HK-2 (cell line): ENCODE data around the gene LYSMD2.
A peak's percentile ranks its signal among the peaks of the same experiment; 100 is the strongest.

Source experiments
- DNase-seq: peaks from one replicate; pipeline ENCODE4 v3.0.0-alpha.2; 2018; ENCODE audit not compliant: unreplicated experiment

Gene LYSMD2

GRCh38 chr15:51751697-51752683, 14.5 kb upstream of the LYSMD2 start:
- no peak for DNase-seq

GRCh38 chr15:51750792-51751696, 13.6 kb upstream of the LYSMD2 start, which contains the start of gene TMOD2:
Gene TMOD2, plus strand, starts transcription at chr15:51751597. Its CDS starts 14,845 bp downstream, at chr15:51766442.
- DNase-seq, result no peak

DNA sequence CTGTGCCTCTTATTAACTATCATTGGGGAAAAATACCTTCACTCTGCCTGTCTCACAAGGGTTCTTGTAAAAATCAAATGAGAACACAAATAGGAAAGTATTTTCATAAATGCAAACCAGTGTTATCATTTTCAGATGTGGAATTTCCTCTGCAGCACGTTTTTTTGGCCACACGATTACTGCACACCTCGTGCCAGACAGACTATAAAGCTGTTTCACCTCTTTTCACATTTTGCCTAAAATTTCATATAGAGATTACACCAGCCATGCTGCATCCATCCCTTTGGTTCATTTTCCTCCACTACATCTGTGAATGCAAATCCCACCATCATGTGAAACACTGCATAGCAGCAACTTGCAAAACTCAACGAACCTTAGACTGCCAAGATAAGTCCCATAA, 12.7 kb upstream of the LYSMD2 start:
- no peak for DNase-seq

DNA sequence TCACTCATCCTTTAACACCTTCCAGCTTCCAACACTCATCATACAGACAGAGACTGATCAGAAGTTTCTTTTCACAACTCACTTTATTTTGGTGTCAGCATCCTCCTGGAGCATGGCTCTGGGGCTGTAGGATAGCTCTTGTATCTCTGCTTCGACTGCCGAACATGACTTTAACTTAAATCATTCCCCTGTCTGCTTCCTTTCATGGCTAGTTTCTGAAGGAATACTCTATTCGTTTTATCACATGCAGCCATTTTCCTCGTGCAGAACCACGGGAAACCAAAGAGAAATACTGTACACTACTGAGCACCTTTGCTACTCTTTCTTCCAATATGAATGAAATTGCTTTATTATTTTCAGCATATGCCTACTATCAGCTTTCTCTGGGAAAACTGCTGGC, 11.9 kb upstream of the LYSMD2 start:
- no peak for DNase-seq

DNA sequence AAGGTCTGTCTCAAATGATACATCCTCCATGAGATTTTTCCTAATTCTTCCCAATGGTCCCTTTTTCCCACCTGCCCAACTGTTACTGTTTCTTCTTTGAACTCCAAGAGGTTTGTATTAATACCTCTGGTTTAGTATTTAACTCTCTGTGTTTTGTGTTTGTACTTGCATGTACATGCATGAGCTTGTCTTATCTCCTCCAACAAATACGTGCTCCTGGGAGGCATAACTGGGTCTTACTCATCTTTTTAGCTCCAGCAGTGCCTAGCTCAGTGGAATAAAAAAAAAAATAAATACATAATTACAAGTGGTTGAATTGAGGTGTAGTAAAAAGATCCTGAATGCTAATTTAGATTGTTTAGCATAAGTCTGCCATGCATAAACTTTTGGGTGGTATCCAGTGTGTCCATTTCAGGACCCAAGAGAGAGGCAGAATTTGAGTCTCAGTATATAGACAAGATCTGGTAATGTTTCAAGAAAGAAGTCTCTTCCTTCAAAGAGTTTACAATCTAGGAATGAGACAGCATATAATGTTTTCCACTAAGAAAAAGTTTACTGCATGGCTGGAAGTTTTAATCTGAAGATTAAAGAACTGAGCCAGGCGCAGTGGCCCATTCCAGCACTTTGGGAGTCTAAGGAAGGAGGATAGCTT, 1.7 kb upstream of the LYSMD2 start:
- DNase-seq, result no peak

- no peak for DNase-seq
Measured at GRCh38 chr15:51738553-51738952, 1.1 kb upstream of the LYSMD2 start.

DNA sequence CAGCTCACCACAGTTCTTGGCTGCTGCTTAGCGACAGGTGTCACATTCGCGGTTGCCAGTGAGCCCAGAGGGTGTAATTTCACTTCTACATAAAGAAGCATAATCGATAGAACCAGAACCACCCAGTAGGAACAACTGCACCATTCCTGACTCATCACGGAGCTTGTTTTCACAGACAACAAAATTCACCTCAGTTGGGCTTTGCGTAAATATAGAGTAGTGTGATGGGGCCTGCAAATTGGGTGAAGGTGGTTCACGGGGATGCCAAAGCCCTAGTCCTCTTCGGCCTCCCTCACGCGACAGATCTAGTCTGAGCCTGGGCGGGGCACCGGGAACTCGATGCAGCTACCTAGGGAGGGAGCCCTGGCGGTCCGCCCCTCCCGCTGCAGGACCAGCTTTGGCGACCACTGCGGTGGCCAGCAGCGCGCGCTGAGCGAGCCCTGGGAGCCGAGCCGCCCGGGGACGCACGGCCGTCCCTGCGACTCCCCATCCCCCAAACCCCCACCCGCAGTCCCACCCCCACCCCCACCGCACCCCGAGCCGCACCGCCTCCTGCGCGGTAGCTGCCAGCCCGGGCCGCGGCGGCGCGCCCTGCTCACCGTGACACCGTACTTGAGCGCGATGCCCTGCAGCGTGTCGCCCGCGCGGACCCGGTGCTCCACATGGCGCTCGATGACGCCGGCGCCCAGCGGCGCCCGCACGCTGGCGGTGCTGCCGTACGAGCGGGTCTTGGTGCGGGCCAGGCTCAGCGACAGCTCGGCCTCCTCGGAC, 519 bp downstream of the LYSMD2 start:
- no peak for DNase-seq

- no peak for DNase-seq
Measured at GRCh38 chr15:51736069-51736468, 1.4 kb downstream of the LYSMD2 start.

DNA sequence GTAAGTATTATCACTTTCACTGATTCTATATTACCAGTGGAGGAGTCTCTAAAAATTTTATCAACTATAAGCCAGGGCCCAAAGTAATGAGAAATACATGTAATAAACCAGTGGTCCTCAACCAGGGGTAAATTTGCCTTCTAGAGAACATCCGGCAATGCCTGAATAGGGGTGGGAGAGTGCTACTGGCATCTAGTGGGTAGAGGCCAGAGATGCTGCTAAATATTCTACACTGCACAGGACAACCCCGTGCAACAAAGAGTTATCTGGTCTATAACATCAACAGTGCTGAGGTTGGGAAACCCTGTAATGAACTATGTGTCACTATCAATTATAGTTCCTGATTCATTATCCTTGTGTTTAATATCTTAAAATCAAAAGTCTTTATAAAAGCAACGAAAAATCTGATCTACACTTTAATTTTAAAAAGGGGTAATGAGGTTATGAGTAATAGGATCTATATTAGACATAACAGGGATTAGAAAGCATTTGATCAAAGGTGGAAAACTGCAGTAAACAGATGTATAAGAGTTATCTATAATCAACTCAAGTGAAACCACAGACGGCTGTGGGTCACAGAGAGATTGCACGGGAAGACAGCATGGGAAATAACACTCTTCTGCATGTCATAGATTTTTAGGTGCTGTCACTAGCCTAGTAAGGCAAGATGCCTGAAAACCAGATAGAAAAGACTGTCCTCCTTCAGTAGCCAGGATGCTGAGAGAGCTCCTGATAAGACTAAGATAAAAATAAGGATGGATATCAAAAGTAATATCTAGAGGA, 2.0 kb downstream of the LYSMD2 start:
- DNase-seq, result no peak

DNA sequence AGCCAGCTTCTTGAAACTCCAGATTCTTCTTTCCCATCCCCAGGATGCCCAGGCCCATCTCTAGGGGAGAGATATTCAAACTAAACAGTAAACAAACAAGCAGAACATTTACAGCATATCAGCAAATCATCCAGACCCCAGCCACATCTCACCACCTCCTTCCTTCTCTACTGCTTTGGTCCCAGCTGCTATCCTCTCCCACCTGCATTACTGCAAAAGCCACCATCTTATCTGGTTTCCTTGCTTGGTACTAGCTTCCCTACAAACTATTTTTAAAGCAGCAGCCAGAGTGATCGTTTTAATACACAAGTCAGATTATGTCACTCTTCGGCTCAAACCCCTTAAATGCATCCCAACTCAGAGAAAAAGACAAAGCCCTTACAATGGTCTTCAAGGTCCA, 4.8 kb downstream of the LYSMD2 start:
- DNase-seq, result no peak

DNA sequence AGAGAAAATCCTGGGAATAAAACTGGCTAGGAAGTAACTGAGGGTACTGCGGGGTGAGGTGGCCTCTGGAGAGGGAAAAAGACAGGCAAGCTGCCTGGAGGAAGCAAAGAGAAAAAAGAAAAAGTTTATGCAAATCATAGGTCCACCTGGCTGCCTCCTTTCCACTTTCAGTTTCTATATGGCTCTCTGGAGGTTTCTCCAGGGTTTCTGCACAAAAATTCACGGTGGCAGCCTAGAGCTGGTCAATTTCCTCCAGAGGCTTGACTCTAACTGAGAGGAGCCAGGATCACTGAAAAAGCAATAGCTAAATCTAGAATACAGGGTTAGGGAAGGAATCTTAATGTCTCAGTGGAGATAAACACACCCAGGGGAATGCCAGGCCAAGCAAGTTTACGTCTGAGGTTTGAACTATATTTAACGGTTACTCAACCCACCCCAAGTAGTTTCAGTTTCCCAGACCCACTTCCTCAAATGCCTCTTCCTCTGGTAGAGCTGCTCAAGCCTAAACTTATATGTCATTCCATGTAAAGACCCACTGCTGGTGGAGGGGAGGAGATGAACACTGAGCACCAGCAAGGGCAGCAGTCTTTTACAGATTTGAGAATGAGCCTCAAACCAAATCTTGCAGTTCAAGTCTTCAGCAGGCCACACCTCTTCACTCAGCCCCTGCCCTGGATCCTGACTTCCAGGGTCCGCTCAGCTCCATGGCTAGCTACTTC, 5.7 kb downstream of the LYSMD2 start:
- no peak for DNase-seq

DNA sequence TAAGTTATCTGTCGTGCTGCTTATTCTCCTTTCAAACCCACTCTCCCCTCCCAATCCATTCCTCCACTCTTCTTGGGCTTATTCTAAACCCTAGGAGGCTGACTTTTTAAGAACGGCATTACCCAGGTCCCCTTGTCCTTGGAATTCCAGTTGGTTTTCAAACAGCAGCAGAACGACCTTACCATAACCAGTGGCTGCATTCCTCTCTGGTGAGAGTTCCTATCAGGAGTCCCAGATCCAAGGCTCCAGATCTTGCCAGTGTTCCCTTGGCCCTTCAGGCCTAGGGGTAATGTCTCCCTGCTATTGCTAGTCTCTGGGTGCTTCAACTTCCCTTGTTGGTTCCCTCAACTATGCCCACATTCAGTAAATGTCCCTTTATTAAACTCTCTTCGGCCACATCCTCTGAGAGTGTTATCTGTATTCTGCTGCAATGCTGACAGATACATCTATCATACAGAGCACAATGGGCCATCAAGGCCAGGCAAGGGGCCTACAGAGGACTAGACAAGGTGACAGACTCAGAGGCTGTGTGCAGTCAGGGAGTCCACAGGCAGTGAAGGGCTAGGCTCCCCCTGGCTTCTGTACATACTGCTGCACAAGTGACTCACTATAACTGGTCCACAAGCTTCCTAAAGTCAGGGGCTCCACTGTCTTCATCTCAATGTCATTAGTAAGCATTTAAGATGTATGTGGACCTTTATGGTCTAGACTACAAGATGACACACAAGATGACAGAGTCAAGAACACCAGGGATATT, 10.1 kb downstream of the LYSMD2 start:
- no peak for DNase-seq

DNA sequence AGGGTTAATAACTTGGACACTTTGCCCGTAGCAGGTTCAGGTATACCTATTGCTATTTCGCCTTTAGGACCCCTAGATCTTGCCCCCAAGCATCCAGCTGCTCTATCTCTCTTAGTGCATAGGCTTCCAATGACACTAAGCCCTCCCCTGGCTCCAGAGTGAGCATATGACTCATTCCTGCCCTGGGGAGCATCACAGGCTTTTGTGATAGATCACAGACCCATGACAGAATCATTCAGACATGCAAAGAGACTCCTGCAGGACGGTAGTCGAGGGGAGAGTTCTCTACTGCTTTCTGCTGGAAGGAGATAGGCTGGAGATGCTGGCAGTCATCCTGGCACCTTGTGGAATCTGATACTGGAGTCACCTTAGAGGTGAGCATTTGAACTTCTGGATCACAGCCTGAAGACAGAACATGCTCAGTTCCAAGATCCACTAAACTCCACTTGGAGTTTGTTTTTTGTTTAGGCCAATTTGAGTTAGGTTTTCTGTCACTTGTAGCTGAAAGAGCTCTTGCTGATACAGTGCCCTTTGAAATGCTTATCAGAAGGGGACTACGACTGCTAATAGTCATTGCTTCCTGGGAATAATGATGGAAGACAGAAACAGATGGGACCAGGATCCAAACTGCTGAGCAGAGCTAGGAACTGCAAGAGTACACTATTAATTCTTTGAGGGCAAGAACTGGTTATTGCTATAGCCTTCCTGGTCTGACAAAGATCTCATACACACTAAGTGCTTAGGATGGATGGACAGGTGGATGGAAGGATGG, 11.0 kb downstream of the LYSMD2 start:
- peak; percentile 56 for DNase-seq

GRCh38 chr15:51724673-51725072, 12.8 kb downstream of the LYSMD2 start:
- DNase-seq, result no peak

DNA sequence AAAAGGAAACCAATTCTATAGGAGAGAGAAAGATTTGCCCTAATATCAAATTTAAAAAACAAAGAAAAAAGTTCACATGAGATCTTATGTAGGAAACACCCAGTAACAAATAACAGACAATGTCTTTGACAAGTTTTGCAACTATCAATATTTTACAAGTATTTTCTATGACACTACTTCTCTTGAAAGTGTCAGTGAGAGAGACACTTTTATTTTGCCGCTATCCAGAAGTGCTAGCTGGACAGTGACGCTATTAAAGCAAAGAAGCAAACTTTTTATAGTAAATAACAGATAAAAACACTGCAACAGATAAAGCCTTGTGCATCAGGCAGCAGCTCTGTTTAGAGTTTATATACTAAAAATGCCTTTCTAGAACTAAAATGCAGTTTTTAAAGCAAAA, 13.3 kb downstream of the LYSMD2 start:
- DNase-seq, result no peak

DNA sequence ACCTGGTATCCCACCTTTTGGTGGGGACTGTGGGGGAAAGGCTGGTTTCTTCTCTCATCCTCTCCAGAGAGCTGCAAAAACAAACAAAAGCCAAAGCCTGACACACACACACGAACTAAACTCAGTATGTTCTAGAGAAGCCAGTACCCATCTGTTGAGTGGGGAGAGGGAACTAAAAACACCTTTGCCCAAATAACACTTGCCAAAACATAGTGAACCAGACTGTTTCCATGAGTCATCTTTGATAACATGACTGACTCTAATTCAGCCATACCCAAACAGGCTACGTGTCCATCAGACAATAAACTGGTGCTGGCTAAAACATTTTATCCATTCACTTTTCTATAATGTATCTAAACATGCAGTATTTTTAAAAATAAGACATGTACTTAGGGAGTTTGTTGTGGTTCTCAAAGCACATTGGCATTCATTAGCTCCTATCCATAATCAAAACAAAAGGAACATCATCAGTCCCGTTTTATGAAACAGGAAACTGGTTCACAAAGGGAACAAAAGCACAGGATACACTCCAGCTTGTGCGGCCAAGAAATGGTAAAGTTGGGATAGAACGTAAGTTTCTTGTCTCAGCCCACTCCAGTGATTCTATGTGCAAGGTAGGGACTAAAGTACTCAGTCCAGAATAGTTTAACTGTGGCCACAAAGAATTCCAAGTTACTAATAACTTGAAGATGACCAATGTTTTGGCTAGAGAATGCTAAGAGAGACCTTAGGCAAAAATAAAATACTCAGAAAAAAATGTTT, 16.1 kb downstream of the LYSMD2 start:
- no peak for DNase-seq

GRCh38 chr15:51720201-51720995, 17.1 kb downstream of the LYSMD2 start:
- DNase-seq, result no peak
